ENCODE measurements around the gene HSD11B1. TPM values are rescaled to one million over a fixed set of nuclear protein-coding genes. Genes with fewer than 3 reads are reported as not detected.

HSD11B1 gene
- total and polyA plus RNA-seq, 2 donors (not counting 1 experiment from before 2014, with no cell fraction given), result 7.1 to 31.5 TPM

GRCh38 chr1:209728466-209728865 lies 23.8 kb downstream of the HSD11B1 start:
- no peak for TF ChIP-seq EZH2 (IDR thresholded peaks at IDR 0.05; ENCODE audit: low read length, missing control alignments)
- TF ChIP-seq CTCF (conservative IDR thresholded peaks at IDR 0.05 in 1 of 2, IDR thresholded peaks at IDR 0.05 in 1 of 2; ENCODE audit: low read depth in 1 of 2, low read length in 2 of 2), result no peak
- H4K20me1 ChIP-seq (ENCODE audit: control insufficient read depth, extremely low read depth, insufficient read depth, low read length), result no peaks in the 10 kb centered on the region
- DNase-seq (ENCODE audit: low read depth in 2 of 2), result no peak
- H3K4me1 ChIP-seq (ENCODE audit: control insufficient read depth, extremely low read depth, insufficient read depth, low read length), result no peaks in the 10 kb centered on the region
- no peak overlapping the region for H3K4me3 ChIP-seq (replicated peaks in 1 of 4; ENCODE audit: control extremely low read depth in 1 of 4, insufficient read depth in 1 of 4, low read depth in 3 of 4, low read length in 4 of 4)
- no peak overlapping the region for H3K27ac ChIP-seq (ENCODE audit: insufficient read depth, low read length)
- H3K9me3 ChIP-seq (ENCODE audit: control insufficient read depth, insufficient read depth, low read depth, low read length), result no peaks in the 10 kb centered on the region
- H3K79me2 ChIP-seq (ENCODE audit: control insufficient read depth, insufficient read depth, low read length), result no peaks in the 10 kb centered on the region
- no peaks in the 10 kb centered on the region for H3K27me3 ChIP-seq (ENCODE audit: control insufficient read depth, insufficient read depth, low read length)
- H2AFZ ChIP-seq (ENCODE audit: low read length), result no peak overlapping the region
- H3K9ac ChIP-seq (ENCODE audit: insufficient read depth, low read length), result no peak overlapping the region
- H3K4me2 ChIP-seq (ENCODE audit: extremely low read depth, insufficient read depth, low read length), result no peak overlapping the region
- H3K36me3 ChIP-seq (ENCODE audit: control insufficient read depth, insufficient read depth, low read length), result no peaks in the 10 kb centered on the region

GRCh38 chr1:209729436-209729835 lies 24.8 kb downstream of the HSD11B1 start:
- Histone ChIP-seq H3K4me2 (ENCODE audit: extremely low read depth, insufficient read depth, low read length) (no peak overlapping the region), H3K9ac (ENCODE audit: insufficient read depth, low read length) (no peak overlapping the region), H3K27me3 (ENCODE audit: control insufficient read depth, insufficient read depth, low read length) (no peaks in the 10 kb centered on the region), H3K4me1 (ENCODE audit: control insufficient read depth, extremely low read depth, insufficient read depth, low read length) (no peaks in the 10 kb centered on the region), H2AFZ (ENCODE audit: low read length) (no peak overlapping the region), H4K20me1 (ENCODE audit: control insufficient read depth, extremely low read depth, insufficient read depth, low read length) (no peaks in the 10 kb centered on the region), H3K36me3 (ENCODE audit: control insufficient read depth, insufficient read depth, low read length) (no peaks in the 10 kb centered on the region), H3K27ac (ENCODE audit: insufficient read depth, low read length) (no peak overlapping the region), H3K9me3 (ENCODE audit: control insufficient read depth, insufficient read depth, low read depth, low read length) (no peaks in the 10 kb centered on the region), H3K79me2 (ENCODE audit: control insufficient read depth, insufficient read depth, low read length) (no peaks in the 10 kb centered on the region), H3K4me3 (replicated peaks in 1 of 4; ENCODE audit: control extremely low read depth in 1 of 4, insufficient read depth in 1 of 4, low read depth in 3 of 4, low read length in 4 of 4) (no peak overlapping the region)
- no peak for TF ChIP-seq EZH2 (IDR thresholded peaks at IDR 0.05; ENCODE audit: low read length, missing control alignments)
- no peak for TF ChIP-seq CTCF (conservative IDR thresholded peaks at IDR 0.05 in 1 of 2, IDR thresholded peaks at IDR 0.05 in 1 of 2; ENCODE audit: low read depth in 1 of 2, low read length in 2 of 2)
- DNase-seq (ENCODE audit: low read depth in 2 of 2), result no peak

GRCh38 chr1:209732725-209733124 lies 28.1 kb downstream of the HSD11B1 start:
- Histone ChIP-seq H4K20me1 (ENCODE audit: control insufficient read depth, extremely low read depth, insufficient read depth, low read length) (no peaks in the 10 kb centered on the region), H3K36me3 (ENCODE audit: control insufficient read depth, insufficient read depth, low read length) (no peaks in the 10 kb centered on the region), H3K4me3 (replicated peaks in 1 of 4; ENCODE audit: control extremely low read depth in 1 of 4, insufficient read depth in 1 of 4, low read depth in 3 of 4, low read length in 4 of 4) (no peak overlapping the region), H3K4me1 (ENCODE audit: control insufficient read depth, extremely low read depth, insufficient read depth, low read length) (no peaks in the 10 kb centered on the region), H3K27me3 (ENCODE audit: control insufficient read depth, insufficient read depth, low read length) (no peaks in the 10 kb centered on the region), H3K9ac (ENCODE audit: insufficient read depth, low read length) (no peak overlapping the region), H2AFZ (ENCODE audit: low read length) (no peak overlapping the region), H3K79me2 (ENCODE audit: control insufficient read depth, insufficient read depth, low read length) (no peaks in the 10 kb centered on the region), H3K27ac (ENCODE audit: insufficient read depth, low read length) (no peak overlapping the region), H3K9me3 (ENCODE audit: control insufficient read depth, insufficient read depth, low read depth, low read length) (no peaks in the 10 kb centered on the region), H3K4me2 (ENCODE audit: extremely low read depth, insufficient read depth, low read length) (no peak overlapping the region)
- TF ChIP-seq CTCF (conservative IDR thresholded peaks at IDR 0.05 in 1 of 2, IDR thresholded peaks at IDR 0.05 in 1 of 2; ENCODE audit: low read depth in 1 of 2, low read length in 2 of 2) (no peak), EZH2 (IDR thresholded peaks at IDR 0.05; ENCODE audit: low read length, missing control alignments) (no peak)
- DNase-seq (ENCODE audit: low read depth in 2 of 2), result no peak
